Measurements from ENCODE around the gene ST7. TPM values are rescaled to one million over a fixed set of nuclear protein-coding genes. Genes with fewer than 3 reads are reported as not detected.

ST7 gene
- total and polyA plus RNA-seq, 4 donors, result 22.4 to 57.2 (median 41.6) TPM

GRCh38 chr7:117116211-117116610 is 162.9 kb downstream of the ST7 start:
- TF ChIP-seq CTCF (IDR thresholded peaks at IDR 0.05; ENCODE audit: control extremely low read depth, extremely low read depth), result no peak
- no peak overlapping the region for H3K27ac ChIP-seq (ENCODE audit: low read depth in 1 of 2, low read length in 1 of 2)
- DNase-seq (no peak), ATAC-seq (ENCODE audit: insufficient read depth, low FRiP score) (no peak)
- no peaks in the 10 kb centered on the region for H3K9me3 ChIP-seq (ENCODE audit: control insufficient read depth in 4 of 4, insufficient read depth in 3 of 4, low read length in 3 of 4)
- 85 to 91% methylated on average over 2 of the region's 2 CpGs for WGBS, 2 donors
- peaks cover 0 to 2% (median 1%) of the 10 kb centered on the region in 4 donors for H3K36me3 ChIP-seq (ENCODE audit: control insufficient read depth in 4 of 4, insufficient read depth in 4 of 4, low read length in 4 of 4)
- H3K4me3 ChIP-seq, result no peak overlapping the region
- H3K27me3 ChIP-seq (ENCODE audit: control insufficient read depth in 3 of 3, insufficient read depth in 3 of 3, low read length in 2 of 3), result no peaks in the 10 kb centered on the region
- H3K4me1 ChIP-seq (ENCODE audit: control insufficient read depth in 5 of 5, insufficient read depth in 5 of 5, low read length in 5 of 5), result peaks cover 0 to 7% (median 0%) of the 10 kb centered on the region in 5 donors
- H3K9ac ChIP-seq (ENCODE audit: insufficient read depth in 1 of 2, low read length in 2 of 2), result no peak overlapping the region

- DNase-seq (no peak), ATAC-seq (ENCODE audit: insufficient read depth, low FRiP score) (no peak)
- WGBS, 2 donors, result 99 to 100% methylated on average over 2 of the region's 2 CpGs
- no peak for TF ChIP-seq CTCF (IDR thresholded peaks at IDR 0.05; ENCODE audit: control extremely low read depth, extremely low read depth)
- Histone ChIP-seq H3K36me3 (ENCODE audit: control insufficient read depth in 4 of 4, insufficient read depth in 4 of 4, low read length in 4 of 4) (peaks cover 0 to 2% (median 1%) of the 10 kb centered on the region in 4 donors), H3K4me3 (no peak overlapping the region), H3K27ac (ENCODE audit: low read depth in 1 of 2, low read length in 1 of 2) (no peak overlapping the region), H3K9ac (ENCODE audit: insufficient read depth in 1 of 2, low read length in 2 of 2) (no peak overlapping the region), H3K4me1 (ENCODE audit: control insufficient read depth in 5 of 5, insufficient read depth in 5 of 5, low read length in 5 of 5) (peaks cover 0 to 7% (median 0%) of the 10 kb centered on the region in 5 donors), H3K27me3 (ENCODE audit: control insufficient read depth in 3 of 3, insufficient read depth in 3 of 3, low read length in 2 of 3) (no peaks in the 10 kb centered on the region), H3K9me3 (ENCODE audit: control insufficient read depth in 4 of 4, insufficient read depth in 3 of 4, low read length in 3 of 4) (no peaks in the 10 kb centered on the region)
These were observed 163.9 kb downstream of the ST7 start for GRCh38 chr7:117117172-117117571.

- TF ChIP-seq CTCF (IDR thresholded peaks at IDR 0.05; ENCODE audit: control extremely low read depth, extremely low read depth), result no peak
- Histone ChIP-seq H3K4me3 (no peak overlapping the region), H3K4me1 (ENCODE audit: control insufficient read depth in 5 of 5, insufficient read depth in 5 of 5, low read length in 5 of 5) (peaks cover 0 to 9% (median 2%) of the 10 kb centered on the region in 5 donors), H3K27me3 (ENCODE audit: control insufficient read depth in 3 of 3, insufficient read depth in 3 of 3, low read length in 2 of 3) (no peaks in the 10 kb centered on the region), H3K27ac (ENCODE audit: low read depth in 1 of 2, low read length in 1 of 2) (no peak overlapping the region), H3K9me3 (ENCODE audit: control insufficient read depth in 4 of 4, insufficient read depth in 3 of 4, low read length in 3 of 4) (no peaks in the 10 kb centered on the region), H3K36me3 (ENCODE audit: control insufficient read depth in 4 of 4, insufficient read depth in 4 of 4, low read length in 4 of 4) (peaks cover 0 to 2% (median 1%) of the 10 kb centered on the region in 4 donors), H3K9ac (ENCODE audit: insufficient read depth in 1 of 2, low read length in 2 of 2) (no peak overlapping the region)
- ATAC-seq (ENCODE audit: insufficient read depth, low FRiP score), result no peak
- WGBS, 2 donors, result 54 to 63% methylated on average over 4 of the region's 4 CpGs
- DNase-seq, result no peak
These were observed 165.4 kb downstream of the ST7 start for GRCh38 chr7:117118579-117119180.
